ENCODE measurements around the gene EDN2.

GRCh38 chr1:41482001-41482765, 2.3 kb downstream of the EDN2 start:
- TF ChIP-seq POLR2A (IDR thresholded peaks at IDR 0.05; ENCODE audit: low read depth, low read length) (no peak), POLR2AphosphoS5 (IDR thresholded peaks at IDR 0.05; ENCODE audit: low read depth, low read length) (no peak), TAF1 (IDR thresholded peaks at IDR 0.05; ENCODE audit: low read depth, low read length) (no peak), SPI1 (IDR thresholded peaks at IDR 0.05; ENCODE audit: low read depth, low read length) (no peak), POU2F2 (IDR thresholded peaks at IDR 0.05; ENCODE audit: low read depth, low read length) (no peak)

Measured in GM12891 (cell line).